SK-N-SH (cell line): Measurements from ENCODE around the gene HDAC7. TPM values are rescaled to one million over a fixed set of nuclear protein-coding genes. Genes with fewer than 3 reads are reported as not detected.

ENCODE experiments used
- CTCF ChIA-PET: fragments of 300-600, 350-600 bp; formaldehyde crosslinking; extraction: SDS; loops from one replicate; lab custom pipeline; 2021; lab: Yijun Ruan, JAX
- POLR2A ChIA-PET: fragments of 350-600 bp; sonication (Branson Sonifier 250); formaldehyde crosslinking; extraction: SDS; loops from one replicate; lab custom pipeline; 2020; ENCODE audit warnings: antibody characterized with exemption, inconsistent platforms; lab: Yijun Ruan, JAX
- DNase-seq: peaks from one replicate; pipeline ENCODE4 v3.0.0; 2012
- H2AFZ ChIP-seq: fragments of 200-600 bp; sonication (generic); 2 replicates; pipeline ENCODE4 v1.8.1; 2016; ENCODE audit warnings: antibody characterized with exemption, mild to moderate bottlenecking, low read depth
- H3F3A ChIP-seq: fragments of 200-600 bp; sonication (generic); replicated peaks from 2 replicates; pipeline ENCODE3; 2016; ENCODE audit warnings: antibody characterized with exemption, mild to moderate bottlenecking; ENCODE audit not compliant: insufficient read depth
- H3K27ac ChIP-seq, 2 experiments: fragments of 200-500 bp in 1 of 2; fragments of 200-600 bp in 1 of 2; sonication (Bioruptor generic) in 1 of 2; sonication (generic), shearing (Covaris generic) in 1 of 2; 2 replicates each; pipeline versions ENCODE4 v1.5.1 to v1.6.1; 2014 to 2016; ENCODE audit warnings: low read depth in 2 of 2, inconsistent platforms in 1 of 2, low read length in 1 of 2, mild to moderate bottlenecking in 1 of 2, mixed read lengths in 1 of 2
- H3K27me3 ChIP-seq: fragments of 200-600 bp; sonication (generic), shearing (Covaris generic); 2 replicates; pipeline ENCODE4 v1.6.1; 2016; ENCODE audit warnings: mixed run types; ENCODE audit not compliant: insufficient read depth
- H3K36me3 ChIP-seq, 2 experiments: fragments of 200-500 bp in 1 of 2; fragments of 200-600 bp in 1 of 2; sonication (Bioruptor generic) in 1 of 2; sonication (generic) in 1 of 2; replicated peaks in 1 of 2; 2 replicates each; pipeline versions ENCODE3 to v1.5.1; 2014 to 2016; ENCODE audit warnings: low read length in 1 of 2, mild to moderate bottlenecking in 1 of 2; ENCODE audit not compliant: insufficient read depth in 2 of 2, control insufficient read depth in 1 of 2
- H3K4me1 ChIP-seq, 2 experiments: fragments of 200-500 bp in 1 of 2; fragments of 200-600 bp in 1 of 2; sonication (Bioruptor generic) in 1 of 2; sonication (generic), shearing (Covaris generic) in 1 of 2; 2 replicates each; pipeline versions ENCODE4 v1.5.1 to v1.6.1; 2014 to 2016; ENCODE audit warnings: low read depth in 1 of 2, low read length in 1 of 2, mixed run types in 1 of 2; ENCODE audit not compliant: insufficient read depth in 2 of 2, control insufficient read depth in 1 of 2
- H3K4me2 ChIP-seq: fragments of 200-600 bp; sonication (generic), shearing (Covaris generic); 2 replicates; pipeline ENCODE4 v1.6.1; 2017; ENCODE audit warnings: mixed run types
- H3K4me3 ChIP-seq, 2 experiments: fragments of 200-500 bp in 1 of 2; fragments of 200-600 bp in 1 of 2; sonication (Bioruptor generic) in 1 of 2; sonication (generic), shearing (Covaris generic) in 1 of 2; 2 replicates each; pipeline versions ENCODE4 v1.5.1 to v1.8.1; 2014 to 2016; ENCODE audit warnings: low read depth in 2 of 2, inconsistent platforms in 1 of 2, low read length in 1 of 2, mild to moderate bottlenecking in 1 of 2, mixed read lengths in 1 of 2, moderate library complexity in 1 of 2
- H3K79me2 ChIP-seq: fragments of 200-600 bp; sonication (generic); 2 replicates; pipeline ENCODE4 v1.8.1; 2017; ENCODE audit warnings: mild to moderate bottlenecking; ENCODE audit not compliant: insufficient read depth
- H3K9ac ChIP-seq: fragments of 200-600 bp; sonication (generic); 2 replicates; pipeline ENCODE4 v1.6.1; 2017; ENCODE audit warnings: mixed run types
- H3K9me2 ChIP-seq: fragments of 200-600 bp; sonication (generic); 2 replicates; pipeline ENCODE4 v1.6.1; 2017; ENCODE audit warnings: mixed run types
- H3K9me3 ChIP-seq: fragments of 200-600 bp; sonication (generic); 2 replicates; pipeline ENCODE4 v1.6.1; 2017; ENCODE audit warnings: mixed run types, mild to moderate bottlenecking, moderate library complexity
- H4K20me1 ChIP-seq: fragments of 200-600 bp; sonication (generic); 2 replicates; pipeline ENCODE4 v1.6.1; 2017; ENCODE audit warnings: mild to moderate bottlenecking, mixed run types; ENCODE audit not compliant: insufficient read depth
- CTCF ChIP-seq: fragments of 200-600 bp; sonication (generic); IDR thresholded peaks from 2 replicates; pipeline ENCODE4 v1.6.1; 2017; ENCODE audit warnings: antibody characterized with exemption, mild to moderate bottlenecking, moderate library complexity
- ELF1 ChIP-seq: IDR thresholded peaks from 2 replicates; pipeline ENCODE4 v1.4.0; 2012
- EP300 ChIP-seq, 2 experiments: IDR thresholded peaks; 2 replicates each; pipeline versions ENCODE4 v1.4.0 to v1.6.1; 2012; ENCODE audit warnings: borderline replicate concordance in 1 of 2, low read depth in 1 of 2, low read length in 1 of 2
- GATA2 ChIP-seq: sonication (generic); formaldehyde crosslinking; IDR thresholded peaks from 2 replicates; pipeline ENCODE4 v1.5.0; 2020; ENCODE audit warnings: mild to moderate bottlenecking, missing genetic modification reagents
- MAX ChIP-seq: IDR thresholded peaks from 2 replicates; pipeline ENCODE4 v1.4.0; 2012; ENCODE audit warnings: low read depth
- NFIC ChIP-seq: IDR thresholded peaks from 2 replicates; pipeline ENCODE4 v1.4.0; 2012; ENCODE audit warnings: borderline replicate concordance
- RAD21 ChIP-seq: IDR thresholded peaks from 2 replicates; pipeline ENCODE4 v1.6.1; 2012; ENCODE audit warnings: mild to moderate bottlenecking, low read length
- USF1 ChIP-seq: IDR thresholded peaks from 2 replicates; pipeline ENCODE4 v1.4.0; 2012; ENCODE audit warnings: low read depth, borderline replicate concordance
- WGBS: methylation state at CpG from one replicate; pipeline ENCODE4 v1.1.6; 2017; ENCODE audit warnings: low lambda C conversion rate; 5-methylcytosine and 5-hydroxymethylcytosine counted together
- polyA plus RNA-seq, 3 experiments: library from polyadenylated mRNA; depleted of rRNA; stranded (reverse); fragments of >200 nt; gene quantifications; 2 replicates each; pipeline ENCODE4 v1.2.3, GENCODE V29; 2012
- TF ChIP-seq, protein P1 (sequence below): IDR thresholded peaks from 2 replicates; pipeline ENCODE4 v1.4.0; 2012; ENCODE audit warnings: low read depth, borderline replicate concordance
- TF ChIP-seq, protein P2 (sequence below): IDR thresholded peaks from 2 replicates; pipeline ENCODE4 v1.6.1; 2012; ENCODE audit warnings: mild to moderate bottlenecking, low read depth, low read length, moderate library complexity
- TF ChIP-seq, protein P3 (sequence below): IDR thresholded peaks from 2 replicates; pipeline ENCODE4; 2012

Gene HDAC7
- polyA plus RNA-seq, 1 of the 3 experiments (the other 2 are of a cell fraction): 51.0 TPM

GRCh38 chr12:47860873-47861272 lies 41.2 kb upstream of the HDAC7 start:
- 70% methylated on average over 2 of the region's 2 CpGs for WGBS
- Histone ChIP-seq H2AFZ (no peak overlapping the region), H3K27me3 (no peaks in the 10 kb centered on the region), H3K4me2 (no peak overlapping the region), H3K4me1 (no peaks in the 10 kb centered on the region), H3K9ac (no peak overlapping the region), H3F3A (no peaks in the 10 kb centered on the region), H4K20me1 (no peaks in the 10 kb centered on the region), H3K4me3 (no peak overlapping the region), H3K36me3 (no peaks in the 10 kb centered on the region), H3K27ac (no peak overlapping the region), H3K79me2 (no peaks in the 10 kb centered on the region), H3K9me3 (no peaks in the 10 kb centered on the region), H3K9me2 (no peaks in the 10 kb centered on the region)
- POLR2A ChIA-PET: no interaction called here
- CTCF ChIA-PET: interaction anchor here (1.4 kb wide), 1 partner anchor 22 kb away, joined by 8 read pairs; no protein-coding TSS in a partner anchor
- DNase-seq: no peak
- no peak for TF ChIP-seq NFIC
- TF ChIP-seq ELF1: no peak
- TF ChIP-seq GATA2 (CRISPR knock-in tag): no peak
- TF ChIP-seq RAD21: no peak
- TF ChIP-seq, protein P1, sequence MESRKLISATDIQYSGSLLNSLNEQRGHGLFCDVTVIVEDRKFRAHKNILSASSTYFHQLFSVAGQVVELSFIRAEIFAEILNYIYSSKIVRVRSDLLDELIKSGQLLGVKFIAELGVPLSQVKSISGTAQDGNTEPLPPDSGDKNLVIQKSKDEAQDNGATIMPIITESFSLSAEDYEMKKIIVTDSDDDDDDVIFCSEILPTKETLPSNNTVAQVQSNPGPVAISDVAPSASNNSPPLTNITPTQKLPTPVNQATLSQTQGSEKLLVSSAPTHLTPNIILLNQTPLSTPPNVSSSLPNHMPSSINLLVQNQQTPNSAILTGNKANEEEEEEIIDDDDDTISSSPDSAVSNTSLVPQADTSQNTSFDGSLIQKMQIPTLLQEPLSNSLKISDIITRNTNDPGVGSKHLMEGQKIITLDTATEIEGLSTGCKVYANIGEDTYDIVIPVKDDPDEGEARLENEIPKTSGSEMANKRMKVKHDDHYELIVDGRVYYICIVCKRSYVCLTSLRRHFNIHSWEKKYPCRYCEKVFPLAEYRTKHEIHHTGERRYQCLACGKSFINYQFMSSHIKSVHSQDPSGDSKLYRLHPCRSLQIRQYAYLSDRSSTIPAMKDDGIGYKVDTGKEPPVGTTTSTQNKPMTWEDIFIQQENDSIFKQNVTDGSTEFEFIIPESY: no peak
- TF ChIP-seq CTCF: no peak
- no peak for TF ChIP-seq MAX
- TF ChIP-seq USF1: no peak
- TF ChIP-seq, protein P2, sequence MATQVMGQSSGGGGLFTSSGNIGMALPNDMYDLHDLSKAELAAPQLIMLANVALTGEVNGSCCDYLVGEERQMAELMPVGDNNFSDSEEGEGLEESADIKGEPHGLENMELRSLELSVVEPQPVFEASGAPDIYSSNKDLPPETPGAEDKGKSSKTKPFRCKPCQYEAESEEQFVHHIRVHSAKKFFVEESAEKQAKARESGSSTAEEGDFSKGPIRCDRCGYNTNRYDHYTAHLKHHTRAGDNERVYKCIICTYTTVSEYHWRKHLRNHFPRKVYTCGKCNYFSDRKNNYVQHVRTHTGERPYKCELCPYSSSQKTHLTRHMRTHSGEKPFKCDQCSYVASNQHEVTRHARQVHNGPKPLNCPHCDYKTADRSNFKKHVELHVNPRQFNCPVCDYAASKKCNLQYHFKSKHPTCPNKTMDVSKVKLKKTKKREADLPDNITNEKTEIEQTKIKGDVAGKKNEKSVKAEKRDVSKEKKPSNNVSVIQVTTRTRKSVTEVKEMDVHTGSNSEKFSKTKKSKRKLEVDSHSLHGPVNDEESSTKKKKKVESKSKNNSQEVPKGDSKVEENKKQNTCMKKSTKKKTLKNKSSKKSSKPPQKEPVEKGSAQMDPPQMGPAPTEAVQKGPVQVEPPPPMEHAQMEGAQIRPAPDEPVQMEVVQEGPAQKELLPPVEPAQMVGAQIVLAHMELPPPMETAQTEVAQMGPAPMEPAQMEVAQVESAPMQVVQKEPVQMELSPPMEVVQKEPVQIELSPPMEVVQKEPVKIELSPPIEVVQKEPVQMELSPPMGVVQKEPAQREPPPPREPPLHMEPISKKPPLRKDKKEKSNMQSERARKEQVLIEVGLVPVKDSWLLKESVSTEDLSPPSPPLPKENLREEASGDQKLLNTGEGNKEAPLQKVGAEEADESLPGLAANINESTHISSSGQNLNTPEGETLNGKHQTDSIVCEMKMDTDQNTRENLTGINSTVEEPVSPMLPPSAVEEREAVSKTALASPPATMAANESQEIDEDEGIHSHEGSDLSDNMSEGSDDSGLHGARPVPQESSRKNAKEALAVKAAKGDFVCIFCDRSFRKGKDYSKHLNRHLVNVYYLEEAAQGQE: no peak
- TF ChIP-seq, protein P3, sequence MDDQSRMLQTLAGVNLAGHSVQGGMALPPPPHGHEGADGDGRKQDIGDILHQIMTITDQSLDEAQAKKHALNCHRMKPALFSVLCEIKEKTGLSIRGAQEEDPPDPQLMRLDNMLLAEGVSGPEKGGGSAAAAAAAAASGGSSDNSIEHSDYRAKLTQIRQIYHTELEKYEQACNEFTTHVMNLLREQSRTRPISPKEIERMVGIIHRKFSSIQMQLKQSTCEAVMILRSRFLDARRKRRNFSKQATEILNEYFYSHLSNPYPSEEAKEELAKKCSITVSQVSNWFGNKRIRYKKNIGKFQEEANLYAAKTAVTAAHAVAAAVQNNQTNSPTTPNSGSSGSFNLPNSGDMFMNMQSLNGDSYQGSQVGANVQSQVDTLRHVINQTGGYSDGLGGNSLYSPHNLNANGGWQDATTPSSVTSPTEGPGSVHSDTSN: no peak
- no peak for TF ChIP-seq EP300 (IDR thresholded peaks at IDR 0.05; ENCODE audit: borderline replicate concordance in 1 of 2, low read depth in 1 of 2, low read length in 1 of 2)
